GM23338 (cell line): Measurements from ENCODE around the gene HCFC2. TPM values are rescaled to one million over a fixed set of nuclear protein-coding genes. Genes with fewer than 3 reads are reported as not detected.

Experiments used
- ATAC-seq: fragments of 200-7000 bp; cut with Tn5 transposase; 3 replicates; pipeline ENCODE4 v1.9.1; 2020
- DNase-seq: peaks from one replicate; pipeline ENCODE4 v3.0.0-alpha.2; 2015; ENCODE audit warnings: low spot score
- H2AFZ ChIP-seq: fragments of 200-600 bp; sonication (generic); 2 replicates; pipeline ENCODE4 v1.8.0; 2016; ENCODE audit warnings: antibody characterized with exemption, mild to moderate bottlenecking, moderate library complexity
- H3F3A ChIP-seq: fragments of 200-600 bp; sonication (generic); replicated peaks from 2 replicates; pipeline ENCODE4 v1.8.0; 2017; ENCODE audit warnings: antibody characterized with exemption, mixed run types, low read depth
- H3K27ac ChIP-seq: fragments of 200-600 bp; sonication (generic); 2 replicates; pipeline ENCODE4 v1.6.1; 2016; ENCODE audit warnings: low read depth
- H3K27me3 ChIP-seq: fragments of 200-600 bp; sonication (generic); 2 replicates; pipeline ENCODE4 v1.8.0; 2016; ENCODE audit warnings: mild to moderate bottlenecking, mixed run types, moderate library complexity; ENCODE audit not compliant: insufficient read depth
- H3K36me3 ChIP-seq: fragments of 200-600 bp; sonication (generic); 2 replicates; pipeline ENCODE4 v1.8.0; 2016; ENCODE audit warnings: mild to moderate bottlenecking; ENCODE audit not compliant: insufficient read depth
- H3K4me1 ChIP-seq: fragments of 200-600 bp; sonication (generic); 2 replicates; pipeline ENCODE4 v1.8.0; 2016; ENCODE audit warnings: mild to moderate bottlenecking, moderate library complexity; ENCODE audit not compliant: insufficient read depth
- H3K4me2 ChIP-seq: fragments of 200-600 bp; sonication (generic); 2 replicates; pipeline ENCODE4 v1.7.1; 2017; ENCODE audit warnings: mixed run types
- H3K4me3 ChIP-seq: fragments of 200-600 bp; sonication (generic); 2 replicates; pipeline ENCODE4 v1.6.1; 2016; ENCODE audit warnings: mixed run types
- H3K79me2 ChIP-seq: fragments of 200-600 bp; sonication (generic); replicated peaks from 2 replicates; pipeline ENCODE4 v1.8.0; 2017; ENCODE audit warnings: mild to moderate bottlenecking; ENCODE audit not compliant: insufficient read depth
- H3K9me2 ChIP-seq: fragments of 200-600 bp; sonication (generic); 2 replicates; pipeline ENCODE4 v1.8.0; 2017; ENCODE audit not compliant: insufficient read depth
- H4K20me1 ChIP-seq: fragments of 200-600 bp; sonication (generic); replicated peaks from 2 replicates; pipeline ENCODE4 v1.8.0; 2017; ENCODE audit warnings: mild to moderate bottlenecking; ENCODE audit not compliant: insufficient read depth
- H3K27ac Mint-ChIP-seq: 2 replicates; pipeline ENCODE4 v1.8.0; 2020; ENCODE audit warnings: inconsistent platforms, mild to moderate bottlenecking, moderate library complexity, mixed read lengths
- H3K27me3 Mint-ChIP-seq: 3 replicates; pipeline ENCODE4 v1.8.0; 2022; ENCODE audit warnings: low read depth, mild to moderate bottlenecking, moderate library complexity, mixed read lengths, inconsistent platforms; ENCODE audit not compliant: insufficient read depth, poor library complexity
- H3K36me3 Mint-ChIP-seq: 3 replicates; pipeline ENCODE4 v1.8.0; 2021; ENCODE audit warnings: low read depth, mild to moderate bottlenecking, inconsistent platforms, moderate library complexity, mixed read lengths
- H3K4me1 Mint-ChIP-seq: 3 replicates; pipeline ENCODE4 v1.8.0; 2020; ENCODE audit warnings: mild to moderate bottlenecking, inconsistent platforms, mixed read lengths
- H3K4me3 Mint-ChIP-seq: 3 replicates; pipeline ENCODE4 v1.8.0; 2021; ENCODE audit warnings: moderate library complexity, mild to moderate bottlenecking, inconsistent platforms, mixed read lengths
- H3K9me3 Mint-ChIP-seq: 3 replicates; pipeline ENCODE4 v1.8.0; 2020; ENCODE audit warnings: moderate library complexity, mild to moderate bottlenecking, inconsistent platforms, mixed read lengths
- CTCF ChIP-seq, 2 experiments: fragments of 200-600 bp in 1 of 2; sonication (generic) in 1 of 2; conservative IDR thresholded peaks; 2 replicates each; pipeline versions ENCODE4 v1.5.1 to v1.6.1; 2016 to 2017; ENCODE audit warnings: antibody characterized with exemption in 2 of 2, low read depth in 2 of 2, mild to moderate bottlenecking in 2 of 2, moderate library complexity in 1 of 2
- ETS1 ChIP-seq: IDR thresholded peaks from 2 replicates; pipeline ENCODE4 v1.6.1; 2016; ENCODE audit warnings: antibody characterized with exemption
- EZH2 ChIP-seq: fragments of 200-600 bp; sonication (generic); IDR thresholded peaks from one replicate; pipeline ENCODE4 v1.8.0; 2017; ENCODE audit warnings: antibody characterized with exemption, mild to moderate bottlenecking, low read depth; ENCODE audit not compliant: unreplicated experiment
- EZH2phosphoT487 ChIP-seq: fragments of 200-600 bp; sonication (generic); IDR thresholded peaks from one replicate; pipeline ENCODE4 v1.8.1; 2018; ENCODE audit warnings: antibody characterized with exemption; ENCODE audit not compliant: unreplicated experiment
- JUNB ChIP-seq: IDR thresholded peaks from one replicate; pipeline ENCODE4 v1.6.1; 2016; ENCODE audit warnings: antibody characterized with exemption; ENCODE audit not compliant: unreplicated experiment
- NANOG ChIP-seq: IDR thresholded peaks from 2 replicates; pipeline ENCODE4 v1.6.1; 2016; ENCODE audit warnings: antibody characterized with exemption, borderline replicate concordance
- REST ChIP-seq: IDR thresholded peaks from one replicate; pipeline ENCODE4 v1.6.1; 2018; ENCODE audit warnings: antibody characterized with exemption; ENCODE audit not compliant: unreplicated experiment
- ZNF462 ChIP-seq: fragments of 250-450 bp; sonication (Bioruptor Pico); IDR thresholded peaks from 2 replicates; pipeline ENCODE4 v1.5.0; 2020; ENCODE audit warnings: mild to moderate bottlenecking, moderate library complexity
- polyA plus RNA-seq: library from polyadenylated mRNA; unstranded; fragments of >200 nt; fragmentation: Nextera tagmentation; extraction: Ambion mirVana; gene quantifications from 2 replicates; pipeline ENCODE4 v1.2.1, GENCODE V29; 2016
- total RNA-seq: library from RNA; depleted of rRNA; stranded (reverse); fragments of >200 nt; shearing (Covaris generic); gene quantifications from 2 replicates; pipeline ENCODE4 v1.2.3, GENCODE V29; 2014

HCFC2 gene
- total and polyA plus RNA-seq, 2 experiments from 2014 or later: 1.9 to 2.5 TPM

- Histone ChIP-seq H3K4me1 (no peaks in the 10 kb centered on the region), H4K20me1 (no peaks in the 10 kb centered on the region), H3K27ac (no peak overlapping the region), H3K36me3 (no peaks in the 10 kb centered on the region), H3F3A (no peaks in the 10 kb centered on the region), H3K9me2 (no peaks in the 10 kb centered on the region), H3K27me3 (no peaks in the 10 kb centered on the region), H3K4me2 (no peak overlapping the region), H2AFZ (no peak overlapping the region), H3K4me3 (no peak overlapping the region), H3K79me2 (no peaks in the 10 kb centered on the region)
- no peak overlapping the region for H3K27ac Mint-ChIP-seq
- no peak overlapping the region for H3K4me3 Mint-ChIP-seq
- TF ChIP-seq EZH2phosphoT487: no peak
- TF ChIP-seq ETS1: no peak
- TF ChIP-seq JUNB: no peak
- TF ChIP-seq CTCF (conservative IDR thresholded peaks at IDR 0.05; ENCODE audit: low read depth in 2 of 2): no peak
- no peak for TF ChIP-seq EZH2
- TF ChIP-seq ZNF462 (CRISPR knock-in tag): no peak
- no peak for TF ChIP-seq NANOG
- no peak for TF ChIP-seq REST
- no peaks in the 10 kb centered on the region for H3K9me3 Mint-ChIP-seq
- ATAC-seq (no peak), DNase-seq (no peak)
- H3K36me3 Mint-ChIP-seq: no peaks in the 10 kb centered on the region
- H3K27me3 Mint-ChIP-seq: no peaks in the 10 kb centered on the region
- H3K4me1 Mint-ChIP-seq: no peaks in the 10 kb centered on the region
These were observed 19.6 kb downstream of the HCFC2 start for GRCh38 chr12:104083769-104084475.
